Breast epithelium (tissue), 3 donors: ENCODE results near the gene RIPOR1.

Experiments used
- POLR2A ChIP-seq: fragments of 450-650 bp; IDR thresholded peaks from one replicate; pipeline ENCODE4 v1.6.1; 2016; ENCODE audit warnings: antibody characterized with exemption, mild to moderate bottlenecking, moderate library complexity
- POLR2AphosphoS5 ChIP-seq, 3 donors: sonication (generic); formaldehyde crosslinking; IDR thresholded peaks; one replicate each; pipeline ENCODE4 v1.6.1; 2017; ENCODE audit warnings: antibody characterized with exemption in 3 of 3
- TF ChIP-seq, protein P1 (sequence below), 3 donors: fragments of 450-650 bp; IDR thresholded peaks; one replicate each; pipeline ENCODE4 v1.5.1; 2016 to 2017; ENCODE audit warnings: antibody characterized with exemption in 3 of 3, mild to moderate bottlenecking in 3 of 3, moderate library complexity in 3 of 3

DNA sequence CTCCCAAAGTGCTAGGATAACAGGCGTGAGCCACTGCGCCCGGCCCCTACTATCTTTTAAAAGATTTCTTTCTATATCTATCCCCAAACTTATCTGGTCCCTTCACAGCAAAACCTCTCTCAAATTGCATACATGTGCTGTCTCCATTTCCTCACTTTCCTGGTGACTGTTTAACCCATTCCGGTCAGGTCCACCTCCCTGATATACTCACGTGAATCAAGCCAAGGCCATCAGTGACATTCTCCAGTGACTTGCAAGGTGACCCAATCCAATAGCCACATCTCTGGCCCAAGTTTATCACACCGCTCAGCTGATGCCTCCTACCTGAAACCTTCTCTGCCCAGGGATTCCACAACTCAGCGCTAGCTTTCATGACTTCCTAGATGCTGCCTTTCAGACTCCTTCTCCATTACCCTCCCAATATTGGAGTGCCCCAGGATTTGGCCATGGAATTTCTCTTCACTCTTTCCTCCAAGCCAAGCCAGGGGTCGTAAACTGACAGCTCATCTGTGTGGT is 32.3 kb downstream of the RIPOR1 start:
- TF ChIP-seq POLR2A (no peak), POLR2AphosphoS5 (IDR thresholded peaks at IDR 0.05) (no peak)
- TF ChIP-seq, protein P1, sequence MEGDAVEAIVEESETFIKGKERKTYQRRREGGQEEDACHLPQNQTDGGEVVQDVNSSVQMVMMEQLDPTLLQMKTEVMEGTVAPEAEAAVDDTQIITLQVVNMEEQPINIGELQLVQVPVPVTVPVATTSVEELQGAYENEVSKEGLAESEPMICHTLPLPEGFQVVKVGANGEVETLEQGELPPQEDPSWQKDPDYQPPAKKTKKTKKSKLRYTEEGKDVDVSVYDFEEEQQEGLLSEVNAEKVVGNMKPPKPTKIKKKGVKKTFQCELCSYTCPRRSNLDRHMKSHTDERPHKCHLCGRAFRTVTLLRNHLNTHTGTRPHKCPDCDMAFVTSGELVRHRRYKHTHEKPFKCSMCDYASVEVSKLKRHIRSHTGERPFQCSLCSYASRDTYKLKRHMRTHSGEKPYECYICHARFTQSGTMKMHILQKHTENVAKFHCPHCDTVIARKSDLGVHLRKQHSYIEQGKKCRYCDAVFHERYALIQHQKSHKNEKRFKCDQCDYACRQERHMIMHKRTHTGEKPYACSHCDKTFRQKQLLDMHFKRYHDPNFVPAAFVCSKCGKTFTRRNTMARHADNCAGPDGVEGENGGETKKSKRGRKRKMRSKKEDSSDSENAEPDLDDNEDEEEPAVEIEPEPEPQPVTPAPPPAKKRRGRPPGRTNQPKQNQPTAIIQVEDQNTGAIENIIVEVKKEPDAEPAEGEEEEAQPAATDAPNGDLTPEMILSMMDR (IDR thresholded peaks at IDR 0.05): no peak
